HuH-7 (cell line): ENCODE measurements around the gene LZTS2.

Source experiments
- DNase-seq: peaks from one replicate; pipeline ENCODE4 v3.0.0; 2011; ENCODE audit warnings: low spot score

LZTS2 gene

GRCh38 chr10:101014230-101014884, 14.7 kb downstream of the LZTS2 start:
- peak; percentile 83 for DNase-seq

DNA sequence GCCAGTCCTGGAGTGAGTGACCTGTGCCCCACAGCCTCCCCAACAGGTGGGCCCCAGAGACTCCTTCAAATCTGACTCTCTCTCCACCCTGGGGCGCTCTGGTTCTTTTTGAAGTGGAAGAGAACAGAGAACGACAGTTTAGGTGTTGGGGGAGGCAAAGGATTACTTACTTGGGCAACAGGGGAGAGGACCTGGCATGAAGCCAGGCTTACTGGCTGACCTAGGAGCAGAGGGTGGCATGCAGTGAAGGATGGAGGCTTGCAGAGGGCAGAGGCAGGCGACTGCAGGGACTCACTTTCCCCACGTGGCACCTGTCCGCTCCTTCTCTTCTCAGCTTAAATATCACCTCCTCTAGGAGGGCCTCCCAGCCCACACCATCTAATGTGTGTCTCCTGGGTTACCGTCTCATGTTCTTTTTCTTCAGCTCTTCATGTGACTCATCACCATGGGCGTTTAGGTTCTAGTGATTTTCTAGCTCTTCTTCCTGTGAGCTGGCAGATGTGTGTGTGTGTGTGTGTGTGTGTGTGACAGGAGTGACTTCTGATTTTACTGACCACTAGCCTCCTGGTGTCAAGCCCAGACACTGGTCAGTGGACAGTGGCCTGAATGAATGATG, 15.5 kb downstream of the LZTS2 start:
- DNase-seq = no peak

DNA sequence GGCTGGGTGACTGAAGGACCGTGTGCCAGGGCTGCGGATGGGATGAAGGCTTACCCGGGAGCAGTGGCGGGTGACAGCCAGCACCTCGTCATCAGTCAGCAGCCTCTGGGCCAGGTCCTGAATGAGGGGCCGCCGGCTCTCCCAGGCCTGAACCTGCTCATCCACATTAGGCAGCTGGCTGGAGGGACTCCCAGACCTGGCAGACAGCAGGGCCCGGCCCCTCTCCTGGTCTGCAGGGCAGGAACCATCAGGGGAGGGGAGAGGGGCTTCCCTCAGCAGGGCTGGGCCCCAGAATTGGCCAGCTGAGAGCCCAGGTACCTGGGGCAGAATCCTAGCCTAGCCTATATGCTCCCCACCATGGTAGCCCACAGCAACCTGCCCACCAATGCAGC, 16.0 kb downstream of the LZTS2 start:
- no peak for DNase-seq

DNA sequence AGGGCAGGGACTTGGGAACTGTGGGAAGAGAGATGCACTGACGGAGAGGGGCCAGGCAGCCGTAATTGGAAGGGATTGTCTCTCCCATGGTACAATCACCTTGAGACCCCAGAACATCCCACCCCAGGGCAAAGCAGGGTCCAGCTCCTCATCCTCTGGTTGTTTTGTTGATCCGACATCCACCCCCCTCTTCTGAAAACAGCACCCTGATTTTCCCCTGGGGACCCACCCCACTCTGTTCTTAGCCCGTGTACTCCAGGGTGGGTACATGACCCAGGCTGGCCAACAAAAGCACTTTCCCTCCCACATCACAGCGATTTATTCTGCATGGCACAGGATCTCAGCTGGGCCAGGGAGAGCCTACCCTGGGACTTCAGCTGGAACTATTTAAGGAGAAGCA, 17.2 kb downstream of the LZTS2 start:
- no peak for DNase-seq

DNA sequence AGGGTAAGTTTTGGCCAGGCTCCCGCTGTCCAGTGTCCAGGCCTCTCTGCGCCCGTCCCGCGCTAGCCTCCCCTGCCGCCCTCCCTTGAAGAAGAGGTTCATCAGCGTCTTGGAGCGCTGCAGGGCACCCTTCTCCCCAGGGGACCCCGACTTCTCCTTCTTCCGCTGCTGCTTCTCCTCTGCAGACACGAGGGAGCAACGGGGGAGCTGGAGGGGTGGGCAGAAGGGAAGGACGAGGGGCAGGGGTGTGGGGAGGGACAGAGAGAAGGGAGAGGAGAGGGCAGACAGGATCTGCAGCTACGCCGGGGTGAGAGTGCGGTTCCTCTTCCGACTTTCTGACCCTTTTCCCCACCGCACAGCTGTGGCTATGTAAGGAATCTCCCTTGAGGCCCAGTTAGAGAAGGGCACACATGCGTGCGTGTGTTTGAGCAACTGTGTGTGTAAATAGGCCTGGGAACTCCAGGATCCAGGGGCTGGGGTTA, 18.6 kb downstream of the LZTS2 start:
- no peak for DNase-seq

- peak; percentile 94 for DNase-seq
Measured at GRCh38 chr10:101018600-101019439, 19.2 kb downstream of the LZTS2 start.

DNA sequence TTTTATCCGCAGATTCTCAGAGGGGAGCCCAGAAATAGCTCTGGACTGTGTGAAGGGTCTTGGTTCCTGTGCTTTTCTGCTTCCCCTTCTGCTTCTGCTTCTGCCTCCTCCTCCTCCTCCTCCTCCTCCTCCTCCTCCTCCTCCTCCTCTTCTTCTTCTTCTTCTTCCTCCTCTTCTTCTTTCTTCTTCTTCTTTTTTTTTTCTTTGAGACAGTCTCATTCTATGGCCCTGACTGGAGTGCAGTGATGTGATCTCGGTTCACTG, 19.8 kb downstream of the LZTS2 start:
- DNase-seq = no peak

DNA sequence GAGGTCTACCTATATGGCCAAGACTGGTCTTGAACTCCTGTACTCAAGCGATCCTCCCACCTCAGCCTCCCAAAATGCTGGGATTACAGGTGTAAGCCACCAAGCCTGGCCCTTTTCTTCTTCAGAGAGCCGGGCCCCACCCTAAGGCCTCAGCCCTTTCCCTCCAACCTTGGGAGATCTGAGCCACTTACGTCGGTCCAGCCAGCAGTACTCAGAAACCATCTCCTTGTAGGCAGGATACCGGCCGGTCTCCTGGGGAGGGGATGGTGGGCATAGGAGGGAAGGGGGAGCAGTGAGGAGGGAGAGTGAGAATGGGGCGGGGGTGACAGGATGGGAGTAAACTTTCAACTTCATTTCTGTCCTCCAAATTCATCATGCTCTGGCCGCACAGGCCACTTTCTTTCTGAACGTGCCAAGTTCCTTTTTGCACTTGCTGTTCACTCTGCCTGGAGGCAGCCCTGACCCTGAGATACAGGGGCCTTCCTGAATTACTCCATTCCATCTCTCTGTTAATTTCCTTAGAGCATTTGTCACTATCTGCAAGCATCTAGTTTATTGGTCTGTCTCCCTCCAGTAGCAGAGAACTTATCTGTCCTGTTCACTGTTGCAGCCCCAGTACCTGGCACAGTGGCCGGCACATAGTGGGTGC, 20.9 kb downstream of the LZTS2 start:
- DNase-seq = no peak

- no peak for DNase-seq
Measured at GRCh38 chr10:101021239-101021638, 21.6 kb downstream of the LZTS2 start.

DNA sequence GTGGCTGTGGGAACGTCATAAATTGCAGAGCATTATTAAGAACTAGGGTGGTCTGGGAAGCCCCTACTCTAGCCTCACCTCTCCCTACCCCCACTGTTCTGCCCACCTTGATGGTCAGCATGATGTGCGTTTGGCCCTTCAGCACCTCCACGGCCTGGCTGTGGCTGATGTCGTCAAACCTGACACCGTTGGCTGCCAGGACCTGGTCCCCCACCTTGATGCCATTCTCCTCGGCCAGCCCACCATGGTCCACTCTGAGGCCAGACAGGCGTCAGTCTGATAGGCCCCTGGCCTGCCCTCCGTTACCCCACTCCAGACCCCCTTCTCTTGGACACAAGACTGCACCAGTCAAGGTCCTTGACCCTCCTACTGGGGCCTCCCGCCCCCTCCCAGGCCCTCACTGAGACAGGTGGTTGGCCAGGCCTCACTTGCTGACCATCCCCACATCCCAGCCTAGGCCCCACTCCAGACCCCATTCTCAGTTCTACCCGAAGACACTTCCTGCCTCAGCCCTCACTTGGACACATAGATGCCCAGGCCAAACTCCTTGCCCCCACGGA, 22.2 kb downstream of the LZTS2 start:
- no peak for DNase-seq

- DNase-seq = no peak
Measured at GRCh38 chr10:101022967-101023705, 23.5 kb downstream of the LZTS2 start.

- DNase-seq = no peak
Measured at GRCh38 chr10:101027106-101027720, 27.6 kb downstream of the LZTS2 start.

DNA sequence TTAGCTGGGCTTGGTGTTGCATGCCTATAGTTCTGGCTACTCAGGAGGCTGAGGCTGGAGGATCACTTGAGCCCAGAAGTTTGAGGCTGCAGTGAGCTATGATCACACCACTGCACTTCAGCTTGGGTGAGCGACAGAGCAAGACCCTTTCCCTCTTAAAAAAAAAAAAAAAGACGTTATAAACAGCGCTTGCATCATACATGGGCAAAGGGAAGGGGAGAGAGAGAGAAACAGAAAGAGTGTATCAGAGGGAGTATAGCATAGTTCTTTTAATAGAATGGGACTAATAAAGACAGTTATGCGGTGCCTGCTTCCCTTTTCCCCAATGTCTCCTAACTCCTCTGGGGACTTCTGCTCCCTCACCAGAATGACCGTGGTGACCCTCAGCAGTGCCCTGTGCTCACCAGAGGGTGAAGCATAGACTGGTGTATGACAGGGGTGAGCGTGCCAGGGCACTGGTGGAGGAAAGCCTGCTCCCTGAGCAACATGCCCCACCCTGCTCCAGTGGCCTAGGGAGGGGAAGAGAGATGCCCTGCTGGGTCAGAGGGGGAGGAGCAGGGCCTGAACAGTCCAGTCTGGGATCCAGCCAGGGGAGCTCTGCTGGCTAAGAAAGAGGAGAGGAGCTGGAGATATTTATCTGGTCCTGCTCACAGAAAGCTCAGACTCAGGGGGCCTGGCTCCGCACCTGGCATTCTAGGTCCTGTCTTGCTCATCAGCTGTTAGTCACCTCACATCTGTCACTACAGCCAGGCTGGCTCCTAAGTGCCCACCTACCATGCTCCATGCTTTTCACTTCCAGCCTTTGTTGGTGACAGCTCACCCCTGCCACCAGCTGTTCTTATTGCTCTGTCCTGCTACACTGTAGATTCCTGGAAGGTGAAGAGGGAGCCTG, 29.1 kb downstream of the LZTS2 start:
- DNase-seq = no peak

DNA sequence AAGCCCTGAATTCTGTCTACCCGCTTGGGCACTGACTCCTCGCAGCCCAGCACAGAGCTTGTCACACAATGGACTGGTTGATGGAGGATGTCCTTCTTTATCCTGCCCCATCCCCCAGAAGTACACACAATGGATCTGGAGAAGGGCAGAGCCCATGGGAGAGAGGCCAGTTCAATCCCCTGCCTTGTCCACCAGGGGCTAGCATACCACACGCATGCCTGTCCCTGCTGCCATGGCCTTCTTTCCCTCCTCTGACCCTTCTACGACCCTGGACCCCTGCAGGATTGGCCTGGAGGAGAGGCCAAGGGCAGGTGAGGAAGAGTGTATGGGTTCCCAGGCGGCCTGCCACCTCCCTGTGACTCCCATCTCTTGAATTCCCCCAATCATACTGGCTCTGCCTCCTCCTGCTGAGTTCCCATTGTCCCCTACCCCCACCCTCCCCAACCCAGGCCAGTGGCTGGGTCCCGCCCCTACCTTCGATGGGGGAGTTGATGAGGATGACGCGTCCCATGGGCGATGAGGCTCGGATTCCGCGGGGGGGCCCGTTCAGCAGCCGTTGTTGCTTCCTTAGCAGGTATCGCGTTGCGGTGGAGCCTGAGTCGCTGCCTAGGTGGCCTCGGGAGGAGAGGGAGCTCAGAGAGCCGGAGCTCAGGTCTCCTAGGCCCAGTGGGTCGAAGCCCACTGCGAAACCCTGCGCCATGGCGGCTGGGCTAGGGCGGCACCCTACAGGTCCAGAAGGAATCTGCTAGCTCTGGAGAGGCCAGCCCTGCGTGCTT, 30.1 kb downstream of the LZTS2 start:
- no peak for DNase-seq

- DNase-seq = no peak
Measured at GRCh38 chr10:101030496-101031127, 31.0 kb downstream of the LZTS2 start.

- DNase-seq = peak; percentile 96
Measured at GRCh38 chr10:101031128-101031795, 31.7 kb downstream of the LZTS2 start, which contains the start of the genes PDZD7 and SFXN3. Gene PDZD7 (minus strand): TSS chr10:101031129. CDS start chr10:101030219, 910 bp downstream. Gene SFXN3 (plus strand): TSS chr10:101031234. CDS start chr10:101034695, 3,461 bp downstream.

DNA sequence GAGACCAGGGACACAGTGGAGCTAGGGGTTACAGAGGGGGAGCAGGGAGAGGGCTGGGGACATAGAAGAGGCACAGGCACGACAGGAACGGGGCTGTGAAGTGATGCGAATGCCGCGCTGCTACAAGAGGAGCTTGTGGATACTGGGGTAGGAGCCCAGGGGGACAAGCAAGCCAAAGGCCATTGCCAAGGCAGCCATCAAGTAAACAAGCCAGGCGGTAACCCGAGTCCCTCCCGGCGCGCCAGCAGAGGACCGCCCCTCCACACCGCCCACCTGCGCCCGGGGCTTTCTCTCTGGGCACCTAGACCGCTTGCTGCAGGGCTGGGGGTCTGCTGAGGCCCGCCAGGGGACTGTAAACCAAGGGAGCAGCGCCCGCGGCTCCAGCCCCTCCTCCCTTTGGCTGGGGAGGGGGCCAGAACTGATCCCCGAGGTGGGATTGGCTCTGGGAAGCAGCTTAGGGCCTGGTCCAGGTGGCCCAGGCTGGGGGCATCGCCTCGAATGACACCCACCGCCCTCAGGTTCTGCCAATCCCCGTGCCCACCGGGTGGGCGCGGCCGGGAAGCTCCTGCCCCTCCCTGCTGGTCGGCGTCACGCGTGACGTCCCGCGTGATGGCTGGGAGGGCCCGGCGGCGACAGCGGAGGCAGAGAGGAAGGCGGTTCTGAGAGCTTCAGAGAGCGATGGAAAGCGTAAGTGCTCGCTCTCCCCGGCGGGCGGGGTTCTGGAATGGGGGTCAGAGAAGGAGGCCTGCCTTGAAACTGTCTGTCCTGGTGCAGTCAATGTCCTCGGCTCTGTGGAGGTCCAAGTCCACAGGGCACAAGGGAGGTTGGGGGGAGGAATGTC, 32.4 kb downstream of the LZTS2 start:
- no peak for DNase-seq
